GM21786 (cell line): Measurements from ENCODE around the gene MAP4K4.

ENCODE experiments used
- ATAC-seq: cut with Tn5 transposase; IDR thresholded peaks from one replicate; pipeline ENCODE4 v1.9.1; 2021; ENCODE audit not compliant: unreplicated experiment

The MAP4K4 gene

DNA sequence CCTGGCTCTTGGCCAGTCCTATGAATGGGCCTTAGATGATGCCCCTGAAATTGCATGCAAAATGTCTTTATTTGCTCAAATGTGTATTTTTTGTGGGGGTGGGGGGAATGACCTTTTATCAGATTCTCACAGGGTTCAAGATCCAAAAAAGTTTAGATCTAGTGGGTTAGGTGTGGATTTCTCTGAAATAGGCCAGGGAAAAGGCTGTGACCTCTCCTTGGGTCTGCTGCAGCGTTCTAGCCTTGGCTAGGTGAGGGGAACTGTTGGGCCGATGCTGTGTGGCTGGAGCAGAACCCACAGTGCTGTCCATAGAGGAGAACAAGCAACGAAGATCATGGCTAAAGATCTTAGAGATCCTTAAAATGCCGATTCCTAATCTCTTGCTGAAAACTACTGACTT, 163.9 kb downstream of the MAP4K4 start:
- ATAC-seq = no peak

- ATAC-seq = no peak
Observed at GRCh38 chr2:101863534-101863933, 166.0 kb downstream of the MAP4K4 start.

GRCh38 chr2:101864426-101864825, 166.9 kb downstream of the MAP4K4 start:
- ATAC-seq = no peak

DNA sequence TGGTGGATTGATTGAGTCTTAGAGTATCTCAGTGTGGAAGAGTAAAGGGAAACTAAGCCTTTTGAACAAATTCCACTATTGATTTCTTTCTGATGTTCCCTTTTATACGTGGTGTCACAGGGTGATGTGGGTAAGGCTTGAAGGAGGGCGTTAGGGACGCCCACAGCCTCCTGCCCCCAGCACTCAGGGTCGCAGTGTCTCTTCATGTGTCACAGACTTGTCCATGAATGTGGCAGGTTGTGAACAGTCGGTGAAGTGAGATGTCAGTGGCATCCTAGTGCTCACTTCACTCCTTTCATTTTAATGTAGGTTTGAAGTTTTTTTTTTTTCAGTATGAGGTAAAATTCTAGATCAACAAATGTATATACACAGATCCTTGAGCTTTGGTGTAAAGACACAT, 171.0 kb downstream of the MAP4K4 start:
- no peak for ATAC-seq

DNA sequence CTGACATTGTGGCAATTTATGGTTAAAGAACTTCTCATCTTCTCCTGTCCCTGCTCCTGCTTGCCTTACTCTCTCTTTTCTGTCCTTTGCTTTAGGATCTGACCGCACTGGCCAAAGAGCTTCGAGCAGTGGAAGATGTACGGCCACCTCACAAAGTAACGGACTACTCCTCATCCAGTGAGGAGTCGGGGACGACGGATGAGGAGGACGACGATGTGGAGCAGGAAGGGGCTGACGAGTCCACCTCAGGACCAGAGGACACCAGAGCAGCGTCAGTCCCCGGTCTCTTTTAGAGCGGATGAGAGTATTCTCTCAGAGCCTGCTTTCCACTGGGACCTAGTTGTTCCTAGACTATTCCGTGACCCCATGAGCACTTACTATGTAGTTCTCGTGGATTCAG, 172.0 kb downstream of the MAP4K4 start:
- no peak for ATAC-seq

DNA sequence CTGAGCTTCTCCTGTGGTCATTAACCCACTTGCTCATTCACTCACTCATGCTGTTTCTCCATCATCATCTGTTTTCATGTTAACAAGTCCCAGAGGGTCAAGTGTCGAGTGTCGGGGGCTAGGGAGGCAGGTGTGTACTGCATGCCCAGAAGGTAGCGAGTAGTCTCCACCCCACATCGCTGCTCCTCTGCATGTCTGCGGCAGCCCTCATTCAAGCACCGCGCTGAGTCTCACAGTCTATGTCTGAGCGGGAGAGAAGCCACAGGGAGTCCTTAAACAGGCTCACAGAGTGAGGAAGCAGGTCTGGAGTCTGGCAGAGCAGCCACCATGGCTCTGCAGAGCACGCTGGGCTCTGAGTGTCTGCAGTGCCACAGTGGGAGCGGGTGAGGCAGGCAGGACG, 172.9 kb downstream of the MAP4K4 start:
- ATAC-seq = no peak

- ATAC-seq = no peak
Observed at GRCh38 chr2:101871480-101871879, 174.0 kb downstream of the MAP4K4 start.

- ATAC-seq = no peak
Observed at GRCh38 chr2:101872480-101872879, 175.0 kb downstream of the MAP4K4 start.

DNA sequence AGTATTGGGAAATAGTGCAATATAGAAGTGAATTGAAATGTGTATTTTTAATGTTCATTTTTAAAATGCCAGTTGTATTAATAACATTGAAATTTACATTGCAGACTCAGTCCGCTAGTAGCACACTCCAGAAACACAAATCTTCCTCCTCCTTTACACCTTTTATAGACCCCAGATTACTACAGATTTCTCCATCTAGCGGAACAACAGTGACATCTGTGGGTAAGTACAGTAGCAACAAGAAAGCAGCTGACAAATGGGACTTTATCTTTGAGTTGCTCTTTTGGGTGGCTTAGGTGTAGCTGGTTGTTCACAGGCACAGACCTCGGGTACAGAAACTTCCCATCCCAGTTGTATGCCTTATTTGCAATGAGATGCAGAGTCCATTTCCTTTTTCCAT, 176.0 kb downstream of the MAP4K4 start:
- ATAC-seq = no peak

DNA sequence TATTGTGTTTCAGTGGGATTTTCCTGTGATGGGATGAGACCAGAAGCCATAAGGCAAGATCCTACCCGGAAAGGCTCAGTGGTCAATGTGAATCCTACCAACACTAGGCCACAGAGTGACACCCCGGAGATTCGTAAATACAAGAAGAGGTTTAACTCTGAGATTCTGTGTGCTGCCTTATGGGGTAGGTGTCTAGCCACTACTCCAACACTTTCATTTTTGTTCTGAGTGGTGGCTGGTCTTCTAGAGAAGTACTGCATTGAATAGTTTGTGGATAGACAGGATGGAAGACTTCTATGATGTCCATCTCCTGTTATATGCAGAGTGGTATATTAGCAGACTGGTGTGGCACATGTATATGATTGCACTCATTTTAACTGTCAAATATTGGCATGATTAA, 176.6 kb downstream of the MAP4K4 start:
- no peak for ATAC-seq

DNA sequence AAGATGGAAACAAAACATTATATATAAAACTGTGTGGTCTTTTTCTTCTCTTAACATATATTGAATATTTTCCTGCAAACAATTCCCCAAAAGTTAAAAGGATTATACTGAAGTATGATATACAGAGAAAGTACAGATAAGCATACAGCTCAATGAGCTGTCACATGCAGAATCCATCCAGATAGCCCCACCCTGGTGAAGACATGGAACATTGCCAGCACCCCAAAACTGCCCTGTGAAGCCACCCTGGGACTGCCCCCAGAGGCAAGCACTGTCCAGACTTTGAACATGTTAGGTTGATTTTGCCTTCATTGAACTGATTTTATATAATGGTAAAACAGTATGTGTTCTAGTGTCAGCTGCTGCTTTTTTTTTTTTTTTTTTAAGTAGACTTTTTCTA, 182.0 kb downstream of the MAP4K4 start:
- ATAC-seq = no peak

DNA sequence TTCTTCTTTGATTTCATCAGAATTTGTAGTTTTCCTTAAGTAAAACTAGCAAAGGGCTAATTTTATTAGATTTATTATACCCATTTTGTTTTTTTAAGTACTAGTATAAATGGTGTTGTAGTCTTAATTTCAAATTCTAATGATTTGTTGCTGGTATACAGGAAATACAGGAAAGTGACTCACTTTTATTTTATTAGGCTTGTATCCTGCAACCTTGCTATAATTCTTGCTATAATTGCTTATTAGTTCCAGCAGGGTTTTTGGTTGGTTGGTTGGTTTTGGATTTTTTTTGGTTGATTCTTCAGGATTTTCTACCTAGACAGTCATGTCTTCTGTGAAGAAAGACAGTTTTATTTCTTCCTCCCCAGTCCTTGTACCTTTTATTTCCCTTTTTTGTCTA, 183.6 kb downstream of the MAP4K4 start:
- ATAC-seq = no peak

DNA sequence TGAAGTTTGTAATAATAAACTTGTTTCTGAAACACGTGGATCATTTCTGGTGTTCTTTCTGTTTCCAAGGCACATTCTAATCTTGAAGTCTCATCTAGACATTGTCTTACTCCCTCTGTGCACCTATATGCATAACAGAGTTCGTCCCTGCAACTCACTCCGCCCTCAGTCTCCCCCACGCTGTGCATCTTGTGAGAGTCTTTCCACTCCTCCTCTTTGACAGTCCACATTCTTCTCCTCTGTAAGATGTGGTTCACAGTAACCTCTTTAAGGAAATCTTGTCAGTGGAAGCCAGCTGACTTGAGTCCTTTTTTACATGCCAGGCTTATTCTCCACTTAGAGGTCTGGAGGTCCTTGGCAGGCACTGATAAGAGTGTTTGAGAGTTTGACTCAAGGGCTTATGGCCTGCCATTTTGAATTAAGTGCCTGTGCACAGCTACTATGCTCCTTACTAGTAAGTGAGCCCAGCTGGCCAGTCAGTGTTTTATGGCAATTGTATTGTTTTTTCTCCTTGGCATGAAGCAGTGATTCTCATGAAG, 185.3 kb downstream of the MAP4K4 start:
- ATAC-seq = no peak

GRCh38 chr2:101883860-101884259, 186.4 kb downstream of the MAP4K4 start:
- ATAC-seq = no peak

GRCh38 chr2:101884423-101884822, 186.9 kb downstream of the MAP4K4 start:
- no peak for ATAC-seq

DNA sequence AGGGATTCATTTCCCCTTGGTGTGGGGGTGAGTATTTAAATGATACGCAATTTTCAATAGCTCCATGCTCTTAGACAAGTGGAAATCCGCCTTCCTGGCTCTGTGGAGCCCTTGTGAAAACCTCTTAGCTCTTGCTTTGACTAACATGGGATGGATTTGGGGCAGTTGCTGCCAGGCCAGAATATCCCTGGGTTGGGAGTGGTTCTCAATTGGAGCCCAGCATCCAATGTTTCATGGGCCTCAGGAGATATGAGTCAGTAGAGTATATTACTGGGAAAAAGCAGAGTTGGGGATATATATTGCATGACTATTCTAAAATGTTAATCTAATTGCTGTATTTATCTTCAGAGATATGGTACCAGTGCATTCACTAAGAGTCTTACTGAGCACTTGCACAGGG, 189.8 kb downstream of the MAP4K4 start:
- ATAC-seq = no peak

DNA sequence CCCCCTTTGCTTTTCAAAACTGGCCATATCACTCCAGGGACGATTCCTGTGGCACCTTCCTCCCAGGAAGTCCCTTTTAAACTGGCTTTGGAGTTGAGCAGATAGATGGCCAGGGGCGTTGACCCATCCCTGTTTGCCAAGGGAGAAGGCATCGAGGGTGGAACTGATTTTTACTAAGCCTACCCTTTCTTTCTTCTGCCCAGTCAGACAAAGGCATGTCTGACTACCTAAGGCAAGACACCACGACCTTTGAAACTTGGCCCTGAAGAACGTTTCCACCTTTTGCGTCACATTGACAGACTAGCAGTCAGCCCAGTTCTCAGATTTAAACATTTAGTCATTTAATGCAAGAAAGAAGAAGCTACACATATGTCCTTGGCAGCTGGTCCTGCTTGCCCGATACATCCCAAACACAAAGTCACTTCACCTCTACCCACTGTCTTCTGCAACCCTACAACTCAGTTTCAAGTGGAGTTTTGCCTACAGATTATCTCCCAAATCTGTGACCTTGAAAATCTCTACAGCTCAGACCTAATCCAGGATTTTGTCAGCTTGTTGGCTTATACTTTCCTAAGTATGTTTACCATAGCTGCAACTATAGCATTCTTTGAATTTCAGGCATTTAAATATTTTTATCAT, 192.1 kb downstream of the MAP4K4 start:
- no peak for ATAC-seq

DNA sequence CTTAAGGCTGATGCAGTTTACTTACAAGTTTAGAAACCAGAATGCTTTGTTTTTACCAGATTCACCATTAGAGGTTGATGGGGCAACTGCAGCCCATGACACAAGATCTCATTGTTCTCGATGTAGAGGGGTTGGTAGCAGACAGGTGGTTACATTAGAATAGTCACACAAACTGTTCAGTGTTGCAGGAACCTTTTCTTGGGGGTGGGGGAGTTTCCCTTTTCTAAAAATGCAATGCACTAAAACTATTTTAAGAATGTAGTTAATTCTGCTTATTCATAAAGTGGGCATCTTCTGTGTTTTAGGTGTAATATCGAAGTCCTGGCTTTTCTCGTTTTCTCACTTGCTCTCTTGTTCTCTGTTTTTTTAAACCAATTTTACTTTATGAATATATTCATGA, 194.9 kb downstream of the MAP4K4 start:
- peak; percentile 58 for ATAC-seq

- ATAC-seq = no peak
Observed at GRCh38 chr2:101893681-101894381, 196.3 kb downstream of the MAP4K4 start.

DNA sequence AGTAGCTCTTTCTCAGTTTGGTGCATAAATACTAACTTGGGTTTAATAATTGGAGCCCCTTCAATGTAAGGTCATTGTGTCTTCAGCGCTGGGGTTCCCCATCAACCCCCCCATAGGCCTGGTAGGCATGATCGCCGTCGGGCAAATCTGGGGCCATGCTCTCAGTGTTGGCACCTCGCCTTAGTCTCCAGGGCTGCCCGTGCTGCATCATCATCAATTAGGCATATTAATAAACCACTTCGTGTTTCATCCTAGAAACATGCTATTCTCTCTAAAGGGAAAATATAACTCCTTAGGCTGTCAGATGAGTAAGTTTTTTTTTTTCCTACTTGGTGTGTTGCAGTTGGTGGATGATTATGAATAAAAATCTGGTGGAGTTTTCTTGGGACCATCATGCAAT, 197.5 kb downstream of the MAP4K4 start:
- no peak for ATAC-seq

GRCh38 chr2:101895819-101896322, 198.4 kb downstream of the MAP4K4 start:
- no peak for ATAC-seq

DNA sequence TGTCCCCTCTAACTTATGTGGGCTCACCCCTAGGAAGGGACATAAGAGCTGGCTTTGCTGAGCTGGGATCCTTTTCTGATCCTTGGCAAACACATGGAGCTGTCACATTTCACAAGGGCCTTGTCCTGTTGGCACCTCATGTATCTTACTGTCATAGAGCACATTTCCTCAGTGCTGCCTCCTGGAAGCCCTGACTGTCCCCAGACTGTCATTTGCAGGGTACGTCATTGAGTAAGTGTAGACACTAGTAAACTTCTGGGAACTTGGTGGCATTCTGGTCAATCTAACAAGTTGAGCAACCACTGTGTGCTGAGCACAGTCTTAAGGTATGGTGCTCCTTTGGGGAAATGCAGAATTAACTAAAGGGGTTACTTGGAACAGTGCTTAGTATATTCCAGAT, 199.8 kb downstream of the MAP4K4 start:
- no peak for ATAC-seq
